ENCODE data around the gene RNF39.
"Not testable (repeated sequence)": the region's sequence is repeated elsewhere in the genome, so short reads cannot be mapped to it uniquely, and the experiment has no call there.

Gene RNF39, protein sequence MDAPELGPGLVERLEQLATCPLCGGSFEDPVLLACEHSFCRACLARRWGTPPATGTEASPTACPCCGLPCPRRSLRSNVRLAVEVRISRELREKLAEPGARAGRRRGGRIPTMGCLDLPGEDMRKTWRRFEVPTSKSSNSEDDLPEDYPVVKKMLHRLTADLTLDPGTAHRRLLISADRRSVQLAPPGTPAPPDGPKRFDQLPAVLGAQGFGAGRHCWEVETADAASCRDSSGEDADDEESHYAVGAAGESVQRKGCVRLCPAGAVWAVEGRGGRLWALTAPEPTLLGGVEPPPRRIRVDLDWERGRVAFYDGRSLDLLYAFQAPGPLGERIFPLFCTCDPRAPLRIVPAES

DNA sequence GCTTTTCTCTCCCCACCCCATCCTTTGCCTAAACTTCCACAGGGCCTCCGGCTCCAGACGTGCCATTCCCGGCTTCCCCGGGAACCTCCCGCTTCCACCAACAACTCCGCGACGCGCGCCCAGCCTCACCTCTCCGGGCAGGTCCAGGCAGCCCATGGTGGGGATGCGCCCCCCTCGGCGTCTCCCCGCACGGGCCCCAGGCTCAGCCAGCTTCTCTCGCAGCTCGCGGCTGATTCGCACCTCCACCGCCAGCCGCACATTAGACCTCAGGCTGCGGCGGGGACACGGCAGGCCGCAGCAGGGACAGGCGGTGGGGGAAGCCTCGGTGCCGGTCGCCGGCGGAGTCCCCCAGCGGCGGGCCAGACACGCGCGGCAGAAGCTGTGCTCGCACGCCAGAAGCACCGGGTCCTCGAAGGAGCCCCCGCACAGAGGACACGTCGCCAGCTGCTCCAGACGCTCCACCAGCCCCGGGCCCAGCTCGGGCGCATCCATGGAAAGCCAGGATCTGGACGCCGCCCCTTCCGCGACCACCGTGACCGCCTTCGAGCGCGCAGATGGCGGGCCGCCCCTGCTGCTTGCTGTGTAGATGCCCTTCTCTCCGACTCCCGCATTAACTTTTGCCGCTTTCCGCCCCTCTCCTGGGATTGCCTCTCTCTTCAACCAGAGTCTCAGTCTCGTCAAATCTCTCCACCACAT is at the start of gene RNF39:
TSS of gene RNF39 (minus strand) at position 676 of the 696 bp plus-strand sequence. CDS start at position 492, 184 bp downstream.
- DNase-seq = no peak

DNA sequence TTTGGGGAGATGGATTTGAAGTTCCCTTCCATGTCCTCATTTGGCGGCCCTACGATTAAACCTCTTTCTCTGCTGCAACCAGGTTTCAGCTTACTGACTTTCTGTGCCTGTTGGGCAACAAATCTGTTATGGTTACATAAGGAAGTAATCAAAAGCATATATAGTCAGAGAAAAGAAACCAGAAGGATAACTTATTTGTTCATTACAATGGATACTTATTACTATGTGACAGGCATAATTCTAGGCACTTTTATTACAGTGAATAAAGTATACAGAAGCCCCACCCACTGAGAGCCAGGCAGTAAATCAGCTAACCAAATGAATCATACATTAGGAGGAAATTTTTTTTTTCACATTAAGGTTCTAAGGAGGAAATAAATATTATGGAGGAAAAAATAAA is 46.9 kb upstream of the RNF39 start:
- DNase-seq = no peak

DNA sequence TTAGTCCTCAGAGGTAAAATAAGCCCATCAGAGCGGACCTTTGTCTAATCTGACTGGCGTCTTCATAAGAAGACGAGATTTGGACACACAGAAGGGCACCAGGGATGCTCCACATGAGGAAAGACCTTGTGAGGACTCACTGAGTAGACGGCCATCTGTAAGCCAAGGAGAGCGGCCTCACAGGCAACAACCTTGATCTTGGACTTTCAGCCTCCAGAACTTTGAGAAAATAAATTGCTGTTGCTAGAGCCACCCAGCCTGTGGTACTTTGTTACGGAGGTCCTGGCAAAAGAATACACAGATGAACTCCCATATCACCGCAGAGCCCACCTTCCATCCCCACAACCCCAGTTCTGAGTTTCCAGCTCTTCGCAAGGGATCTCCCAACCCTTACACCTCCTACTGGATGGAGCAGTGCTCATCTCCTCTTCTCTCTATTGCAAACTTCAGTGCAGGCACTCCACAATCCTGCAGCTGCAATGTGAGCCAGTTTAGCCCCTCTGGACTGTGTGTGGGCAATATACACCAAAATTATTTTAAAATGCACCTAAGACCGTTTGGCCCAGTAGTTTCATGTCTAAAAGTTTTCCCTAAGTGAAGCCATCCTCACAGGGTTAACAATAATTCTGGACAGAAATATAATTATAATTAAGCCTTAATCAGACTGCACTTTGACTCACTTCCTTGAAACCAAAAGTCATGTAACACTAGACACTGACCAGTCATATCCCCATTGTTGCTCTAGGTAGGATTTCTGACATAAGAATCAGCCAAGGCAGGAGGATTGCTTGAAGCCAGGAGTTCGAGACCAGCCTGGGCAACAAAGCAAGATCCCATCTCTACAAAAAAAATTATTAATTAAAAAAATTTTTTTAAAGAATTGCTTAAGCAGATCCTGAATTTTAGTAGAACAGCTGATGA is 46.1 kb upstream of the RNF39 start:
- DNase-seq = no peak

DNA sequence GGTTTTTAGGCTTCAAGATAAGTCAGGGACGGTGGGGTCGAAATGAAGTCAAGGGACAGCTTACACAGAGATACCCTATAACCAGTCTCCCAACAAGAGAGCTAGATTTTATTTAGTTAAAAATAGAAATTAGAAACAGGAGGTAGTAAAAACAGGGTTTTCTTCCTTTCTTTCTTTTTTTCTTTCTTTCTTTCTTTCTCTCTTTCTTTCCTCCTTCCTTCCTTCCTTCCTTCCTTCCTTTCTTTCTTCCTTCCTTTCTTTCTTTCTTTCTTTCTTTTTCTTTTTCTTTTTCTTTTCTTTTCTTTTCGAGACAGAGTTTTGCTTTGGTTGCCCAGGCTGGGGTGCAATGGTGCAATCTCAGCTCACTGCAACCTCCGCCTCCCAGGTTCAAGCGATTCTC is 43.1 kb upstream of the RNF39 start:
- not testable (repeated sequence) for DNase-seq

DNA sequence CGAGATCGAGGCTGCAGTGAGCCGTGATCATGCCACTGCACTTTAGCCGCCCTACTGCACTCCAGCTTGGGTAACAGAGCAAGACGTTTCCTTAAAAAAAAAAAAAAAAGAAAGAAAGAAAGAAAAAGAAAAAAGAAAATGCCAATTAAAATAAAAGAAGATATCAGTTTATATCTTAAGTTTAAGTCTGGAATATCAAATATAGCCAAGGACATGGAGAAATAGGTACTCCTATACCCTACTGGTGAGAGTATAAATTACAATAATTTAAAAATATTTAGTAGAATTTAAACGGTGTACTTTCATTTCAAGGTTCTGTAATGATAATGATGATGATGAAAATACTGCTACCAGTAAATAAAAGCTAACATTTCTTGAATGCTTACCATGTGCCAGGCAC is 41.2 kb upstream of the RNF39 start:
- no peak for DNase-seq

DNA sequence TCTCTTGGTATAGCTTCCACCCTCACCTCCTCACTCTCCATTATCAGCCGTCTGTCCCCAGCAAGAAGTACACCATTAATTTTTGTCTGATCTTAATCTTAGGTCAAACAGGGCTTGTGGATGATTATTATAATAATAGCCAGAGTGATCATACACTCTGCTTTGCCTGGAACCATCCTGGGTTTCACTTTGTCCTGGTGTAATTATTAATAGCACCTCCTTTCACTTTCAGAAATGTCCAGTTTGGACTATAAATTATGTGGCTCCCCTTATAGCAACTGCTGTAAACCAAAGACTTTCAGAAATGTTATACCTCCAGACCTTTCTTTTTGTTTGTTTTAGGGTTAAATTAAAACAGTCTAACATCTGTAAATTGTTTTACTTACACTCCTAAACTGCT is 38.3 kb upstream of the RNF39 start:
- DNase-seq = no peak

DNA sequence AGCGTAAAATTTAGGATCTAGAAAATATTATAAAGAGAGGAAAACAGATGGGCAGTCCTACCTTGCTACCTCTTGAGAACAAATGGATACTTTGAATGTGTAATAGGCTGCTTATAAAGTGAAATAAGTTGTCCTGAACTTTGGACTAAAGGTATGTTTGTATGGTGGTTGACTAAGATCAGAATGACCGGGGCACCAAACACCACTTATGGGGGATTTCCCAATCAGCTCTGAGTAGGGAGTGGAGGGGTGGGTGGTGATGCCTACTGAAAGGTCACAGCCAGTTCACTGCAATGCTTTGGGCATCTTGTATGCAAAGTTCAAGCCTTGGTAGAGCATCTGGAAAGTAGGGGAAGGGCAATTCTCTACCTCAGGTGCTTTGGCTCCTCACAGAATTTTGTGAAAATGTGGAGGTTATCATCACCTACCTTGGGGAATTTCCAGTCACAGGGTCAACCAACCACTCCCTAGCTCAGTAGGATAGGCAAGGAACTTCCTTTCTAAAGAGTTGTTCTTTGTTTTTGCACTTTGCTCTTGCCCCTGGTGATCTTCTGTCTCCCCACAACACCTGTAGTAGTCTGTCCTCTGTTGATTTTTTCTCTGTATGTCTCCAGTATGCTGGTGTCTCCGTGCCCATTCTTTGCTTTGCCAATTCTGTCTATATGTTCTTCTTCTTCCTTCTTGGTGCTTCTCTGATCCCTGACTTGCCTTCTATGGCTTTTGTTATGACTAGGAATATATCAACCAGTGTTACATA is 37.6 kb upstream of the RNF39 start, which contains the start of gene TRIM31:
TSS of gene TRIM31 (minus strand) at position 88 of the 757 bp plus-strand sequence. CDS start 285 bp downstream, outside the sequence.
- DNase-seq = no peak

DNA sequence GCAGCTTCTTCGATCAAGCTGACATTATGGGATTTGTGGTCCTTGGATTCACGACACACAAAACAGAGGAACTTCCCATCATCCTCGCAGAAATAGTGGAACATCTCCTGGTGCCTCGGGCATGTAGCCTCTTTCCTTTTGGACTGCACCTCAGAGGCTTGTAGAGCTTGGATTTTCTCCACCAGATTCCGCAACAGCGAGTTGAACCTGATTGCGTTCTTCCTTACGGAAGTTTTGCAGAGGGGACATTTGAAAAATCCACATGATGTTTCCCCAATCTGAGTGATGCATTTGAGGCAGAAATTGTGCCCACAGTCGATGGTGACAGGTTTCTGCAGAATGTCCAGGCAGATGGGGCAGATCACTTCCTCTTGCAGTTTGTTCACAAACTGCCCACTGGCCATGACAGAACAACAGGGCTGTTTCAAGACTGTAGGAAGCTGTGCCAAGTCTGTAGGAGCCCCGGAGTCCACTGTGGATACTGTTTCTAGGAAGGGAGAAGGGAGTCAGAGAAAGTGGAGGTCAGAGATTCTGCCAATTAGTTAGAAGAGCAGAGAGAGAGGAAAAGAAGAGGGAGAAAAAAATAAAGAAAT is 36.9 kb upstream of the RNF39 start:
- DNase-seq = no peak

DNA sequence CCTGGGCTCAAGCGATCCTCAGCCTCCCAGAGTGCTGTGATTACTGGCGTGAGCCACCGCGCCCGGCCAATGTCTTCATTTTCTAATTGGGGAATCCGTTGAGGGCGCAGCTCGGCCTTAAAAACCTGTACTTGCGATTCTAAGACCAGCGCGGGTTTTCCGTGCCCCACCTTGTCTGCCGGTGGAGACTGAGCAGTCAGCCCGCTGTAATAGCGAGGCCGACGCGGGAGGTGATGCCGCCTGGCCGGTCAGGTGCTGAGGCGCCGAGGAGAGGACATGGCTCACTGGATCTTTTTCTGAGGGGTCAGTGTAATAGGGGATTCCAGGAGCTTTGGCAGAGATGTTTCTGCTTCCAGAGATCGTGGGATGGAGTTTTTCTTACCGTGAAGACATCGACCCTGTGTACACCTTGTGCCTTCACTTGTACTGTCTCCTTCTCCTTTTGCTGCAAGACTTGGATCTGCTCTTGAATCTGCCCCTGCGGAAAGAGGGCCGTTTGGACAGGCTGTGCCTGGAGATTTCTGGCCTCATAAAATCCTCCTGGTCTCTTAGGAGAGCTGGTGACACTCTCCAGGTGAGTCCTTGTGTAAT is 35.8 kb upstream of the RNF39 start:
- DNase-seq = no peak

DNA sequence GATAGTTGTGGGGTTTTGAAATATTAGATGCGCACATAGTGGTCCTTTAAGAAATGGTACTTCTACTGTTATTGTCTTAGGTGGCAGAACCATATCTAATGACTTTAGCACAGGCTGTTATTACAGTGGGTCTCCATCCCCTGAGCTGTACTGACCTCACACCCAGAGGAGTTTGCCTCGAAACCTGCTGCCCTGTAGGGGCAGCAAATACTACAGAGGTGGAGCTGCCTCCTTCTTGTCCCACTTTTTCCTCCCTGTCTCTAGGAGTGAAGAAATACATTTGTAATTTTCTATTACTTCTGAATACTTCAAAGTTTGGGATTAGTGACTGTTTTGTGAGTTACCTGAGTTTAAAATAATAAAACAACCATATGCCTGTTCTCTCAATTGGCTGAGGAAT is 29.1 kb upstream of the RNF39 start:
- DNase-seq = no peak

DNA sequence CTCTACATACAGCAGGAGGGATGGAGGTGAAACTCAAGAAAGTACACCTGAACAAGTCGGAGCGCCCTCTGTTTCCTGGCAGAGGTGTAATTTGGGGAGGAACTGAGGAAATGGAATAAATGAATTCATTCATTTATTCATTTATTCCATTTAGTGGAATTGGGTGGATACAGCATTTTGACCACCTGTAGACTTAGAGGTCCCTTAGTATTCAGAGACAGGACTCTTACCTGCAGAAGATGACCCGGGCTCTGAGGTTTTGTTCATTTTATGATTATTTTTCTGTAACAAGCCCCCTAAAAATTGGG is 28.3 kb upstream of the RNF39 start:
- no peak for DNase-seq

DNA sequence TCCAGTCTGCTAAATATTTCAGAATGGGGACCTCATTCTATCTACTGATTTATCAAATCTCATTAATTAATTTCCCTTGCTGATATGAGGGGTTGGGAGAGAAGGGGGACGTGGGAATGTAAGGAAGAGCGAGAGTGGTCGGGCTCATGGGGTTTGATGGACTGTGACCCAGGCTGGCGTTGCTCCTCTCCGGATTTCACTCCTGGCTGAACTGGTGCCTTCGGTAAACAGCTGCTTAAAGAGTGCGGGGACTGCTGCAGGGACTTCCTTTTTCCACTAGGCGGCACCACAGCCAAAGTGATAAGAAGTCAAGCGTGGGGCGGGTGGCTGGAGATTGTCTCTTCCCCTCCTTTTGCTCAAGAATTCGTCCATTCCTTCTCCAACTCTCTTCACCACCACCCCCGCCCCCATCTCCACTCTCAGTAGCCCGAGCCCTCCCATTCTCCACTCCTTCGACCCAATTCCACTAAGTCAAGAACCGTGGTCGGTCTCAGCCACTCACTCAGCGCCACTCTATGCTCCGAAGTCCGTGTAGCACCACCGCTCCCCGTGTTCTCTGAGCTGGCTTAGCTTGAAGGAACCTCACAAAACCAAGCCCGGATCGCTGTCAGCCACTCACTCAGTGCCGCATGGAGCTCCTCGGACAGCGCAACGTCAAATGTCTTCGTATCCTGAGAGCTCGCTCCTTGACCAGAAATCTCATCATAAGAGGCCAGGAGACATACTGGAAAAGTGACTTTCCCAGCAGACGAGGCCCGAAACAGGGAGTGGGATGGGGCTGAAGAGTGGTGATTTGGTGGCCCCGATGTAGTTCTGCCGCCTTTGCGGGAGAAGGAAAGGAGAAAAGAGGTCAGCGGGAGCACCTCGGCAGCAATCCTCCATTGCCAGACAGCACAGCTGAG is 27.7 kb upstream of the RNF39 start:
- peak; percentile 81 for DNase-seq

DNA sequence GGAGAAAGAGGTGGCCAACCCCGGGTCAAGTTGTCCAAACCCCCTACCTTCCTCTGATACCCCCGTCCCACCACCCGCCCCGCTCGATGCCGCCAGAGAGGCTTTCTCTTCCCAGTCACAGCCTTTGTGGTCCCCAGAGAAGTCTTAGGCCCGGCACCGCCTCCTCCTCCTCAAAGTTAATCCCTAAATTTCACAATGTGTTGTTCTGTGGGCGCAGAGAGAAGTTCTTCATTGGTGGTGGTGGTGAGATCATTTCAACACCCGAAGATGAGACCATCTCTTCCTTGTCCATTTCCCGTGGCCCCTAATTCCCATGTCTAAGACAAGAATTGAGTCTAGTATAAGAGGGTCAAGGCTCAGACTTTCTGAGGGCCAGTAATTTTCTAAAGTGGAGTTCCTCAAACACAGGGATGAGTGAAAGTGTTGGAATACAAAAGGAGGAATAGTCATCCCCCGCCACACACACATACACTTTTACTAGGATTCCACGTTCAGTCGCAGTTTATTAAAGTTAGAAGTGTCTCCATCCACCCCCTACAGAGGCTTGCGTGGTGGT is 26.9 kb upstream of the RNF39 start:
- DNase-seq = no peak

DNA sequence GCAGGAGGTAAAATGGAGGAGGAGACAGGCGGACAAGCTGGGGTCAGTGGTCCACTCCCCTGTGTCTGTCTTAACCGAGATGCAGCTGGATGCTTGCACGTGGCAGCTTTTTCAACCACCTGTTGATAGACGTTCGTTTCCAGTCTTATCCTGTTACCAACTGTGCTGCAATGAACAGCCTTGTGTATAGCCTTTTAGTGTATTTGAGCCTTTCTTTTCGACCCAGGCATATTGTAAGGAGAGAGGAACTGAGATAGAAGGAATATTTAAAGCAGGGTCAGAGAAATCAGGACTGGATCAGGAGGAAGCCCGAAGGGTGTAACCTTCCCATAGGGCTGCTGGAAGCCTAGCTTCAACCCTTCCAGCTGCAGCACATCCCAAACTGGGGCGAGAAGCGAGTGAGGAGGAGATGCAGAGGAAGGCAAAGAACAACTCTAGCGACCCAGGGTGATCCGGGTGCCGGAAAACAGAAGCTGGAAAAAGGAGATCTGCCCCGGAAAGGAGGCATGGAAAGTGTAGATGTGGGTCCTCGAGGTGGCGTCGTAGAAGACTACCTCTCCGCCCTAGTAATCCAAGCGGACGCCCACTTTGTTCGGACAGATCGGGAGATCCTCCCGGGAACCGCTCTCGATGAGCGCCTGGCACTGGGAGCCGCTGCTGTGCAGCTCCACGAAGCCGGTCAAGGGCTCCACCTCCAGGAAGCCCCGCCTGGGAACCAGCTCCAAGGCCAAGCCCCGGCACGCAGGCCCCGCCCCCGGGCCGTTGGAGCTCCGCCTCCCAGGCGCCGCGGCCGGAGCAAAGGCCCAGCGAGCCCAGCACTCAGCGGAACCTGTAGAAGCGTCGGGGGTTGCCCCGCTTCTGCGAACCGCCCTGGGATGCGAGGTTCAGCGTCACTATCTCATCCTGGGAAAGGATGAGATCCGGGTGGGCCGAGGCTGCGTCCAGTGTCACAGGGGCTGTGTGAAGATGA is 26.2 kb upstream of the RNF39 start:
- peak; percentile 57 for DNase-seq

DNA sequence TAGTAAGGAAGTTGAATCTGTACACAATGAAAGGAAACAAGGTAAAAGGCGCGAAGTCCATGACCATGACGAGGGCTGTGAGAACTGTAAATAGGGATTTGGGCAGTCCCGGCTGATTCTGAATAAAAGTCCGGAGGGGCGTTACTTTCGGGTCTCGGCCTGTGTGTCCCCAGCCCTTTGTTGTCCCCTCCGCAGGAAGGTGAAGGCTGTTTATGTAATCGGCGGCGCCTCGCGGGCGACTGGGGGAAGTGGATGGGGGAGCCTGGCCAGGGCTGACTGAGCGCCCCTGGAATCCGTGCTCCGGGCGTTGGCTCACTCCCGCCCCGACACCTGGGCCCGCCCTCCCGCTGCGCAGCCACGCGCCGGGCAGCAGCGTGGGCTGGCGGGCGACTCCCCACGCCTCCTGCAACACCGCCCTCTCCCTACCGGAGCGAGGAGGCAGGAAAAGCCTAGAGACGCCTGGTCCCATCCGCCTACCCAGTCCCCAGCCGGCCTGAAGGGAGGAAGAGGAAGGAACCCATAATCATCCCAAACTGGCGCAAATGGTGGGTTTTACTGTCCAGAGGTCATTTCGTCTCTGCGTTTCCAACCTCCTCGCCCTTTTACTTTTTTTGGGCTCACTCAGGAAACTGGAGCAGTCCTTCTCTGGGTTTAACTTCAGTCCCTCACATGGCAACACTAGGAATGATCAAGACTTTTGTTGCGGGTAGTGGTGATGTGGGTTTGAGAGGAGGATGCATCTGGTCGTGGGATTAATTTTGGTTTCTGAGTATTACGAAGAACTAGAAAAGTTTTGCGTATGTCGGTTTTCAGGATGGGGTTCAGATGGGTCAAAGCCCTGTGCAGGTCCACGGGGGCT is 25.2 kb upstream of the RNF39 start:
- peak; percentile 14 for DNase-seq

DNA sequence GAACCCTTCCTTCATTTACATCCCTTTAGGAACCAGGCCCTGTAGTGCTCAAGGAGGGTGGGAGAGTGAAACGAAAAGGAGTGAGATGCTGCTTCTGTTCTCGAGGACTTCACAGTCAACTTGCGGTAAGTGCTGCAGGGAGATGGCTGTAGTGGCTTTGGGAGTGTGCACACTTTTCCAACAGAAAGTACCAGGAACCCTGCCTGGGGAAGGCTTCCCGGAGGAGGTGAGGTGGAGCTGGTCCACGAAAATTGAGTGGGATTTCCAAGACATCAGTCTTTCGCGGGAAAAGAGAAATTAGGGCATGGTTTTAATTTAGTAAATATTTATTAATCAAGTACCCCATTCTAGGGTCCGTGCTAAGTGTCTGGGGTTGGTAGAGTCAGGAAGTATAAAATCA is 24.6 kb upstream of the RNF39 start:
- no peak for DNase-seq

DNA sequence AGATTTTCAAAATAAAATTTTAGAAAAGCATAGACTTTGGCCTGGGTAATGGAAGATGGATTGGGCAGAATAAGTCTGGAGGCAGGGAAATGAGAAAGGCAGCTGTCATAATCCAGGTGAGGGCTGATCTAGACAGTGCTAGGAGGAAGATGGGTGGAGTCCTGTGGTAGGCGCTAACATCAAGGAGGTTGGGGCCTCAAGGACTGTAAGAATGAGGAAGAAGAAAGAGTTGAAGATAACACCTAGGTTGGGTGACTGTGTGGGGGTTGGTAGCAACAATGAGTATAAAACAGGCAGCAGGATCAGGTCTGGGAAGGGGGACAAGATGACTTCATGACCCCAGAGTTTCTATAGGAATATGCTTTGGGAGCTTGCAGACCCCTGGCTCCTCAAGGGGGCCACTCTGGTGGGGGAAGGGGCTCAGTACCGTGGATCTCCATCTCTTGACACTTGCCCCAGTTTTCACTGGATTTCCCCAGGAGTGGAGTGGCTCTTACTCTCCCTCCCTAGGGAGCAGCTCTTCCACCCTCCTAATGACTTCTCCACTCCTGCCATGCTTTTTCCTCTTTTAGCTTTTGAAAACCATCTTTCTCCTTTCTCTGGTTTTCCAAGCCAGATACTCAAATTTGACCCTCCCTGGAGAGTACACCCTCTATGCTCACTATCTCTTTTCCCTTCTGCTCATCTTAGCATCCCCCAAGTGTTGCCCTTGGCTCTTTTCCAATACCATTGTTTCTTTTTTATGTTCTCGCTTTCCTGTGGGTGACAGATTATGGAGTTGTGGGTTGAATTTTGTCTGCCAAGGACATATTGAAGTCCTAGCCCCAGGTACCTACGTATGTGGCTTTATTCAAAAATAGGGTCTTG is 22.6 kb upstream of the RNF39 start:
- DNase-seq = no peak

Measured in activated CD4-positive, alpha-beta T cell treated with anti-CD3 and anti-CD28 coated beads, Interleukin-2, amount 50 U/mL, for 1 hour (primary cell).